Fibroblast of the aortic adventitia (primary cell): ENCODE data around the gene DOCK4. TPM values are rescaled to one million over a fixed set of nuclear protein-coding genes. Genes with fewer than 3 reads are reported as not detected.

ENCODE experiments used
- DNase-seq: peaks from one replicate; pipeline ENCODE4 v3.0.0-alpha.2; 2010; ENCODE audit warnings: low read depth
- H3K4me3 ChIP-seq: 2 replicates; pipeline ENCODE4 v1.5.1; 2011; ENCODE audit warnings: low read depth, mild to moderate bottlenecking, control low read depth, low read length, moderate library complexity
- CTCF ChIP-seq: IDR thresholded peaks from 2 replicates; pipeline ENCODE4 v1.5.1; 2011; ENCODE audit warnings: mild to moderate bottlenecking, low read length, control low read depth, inconsistent platforms; ENCODE audit not compliant: insufficient read depth
- total RNA-seq: library from RNA; depleted of rRNA; stranded (reverse); fragments of >200 nt; gene quantifications from 2 replicates; pipeline ENCODE4 v1.2.3, GENCODE V29; 2012; ENCODE audit warnings: low replicate concordance

DOCK4 gene
- total RNA-seq, 1 donor, result 25.9 TPM

GRCh38 chr7:112121318-112121717, 84.9 kb downstream of the DOCK4 start:
- no peak for DNase-seq
- no peak for TF ChIP-seq CTCF

GRCh38 chr7:112120696-112121217, 85.4 kb downstream of the DOCK4 start:
- TF ChIP-seq CTCF, result no peak

More at GRCh38 chr7:112121318-112121717, 84.9 kb downstream of the DOCK4 start:
- no peak overlapping the region for H3K4me3 ChIP-seq

DNA sequence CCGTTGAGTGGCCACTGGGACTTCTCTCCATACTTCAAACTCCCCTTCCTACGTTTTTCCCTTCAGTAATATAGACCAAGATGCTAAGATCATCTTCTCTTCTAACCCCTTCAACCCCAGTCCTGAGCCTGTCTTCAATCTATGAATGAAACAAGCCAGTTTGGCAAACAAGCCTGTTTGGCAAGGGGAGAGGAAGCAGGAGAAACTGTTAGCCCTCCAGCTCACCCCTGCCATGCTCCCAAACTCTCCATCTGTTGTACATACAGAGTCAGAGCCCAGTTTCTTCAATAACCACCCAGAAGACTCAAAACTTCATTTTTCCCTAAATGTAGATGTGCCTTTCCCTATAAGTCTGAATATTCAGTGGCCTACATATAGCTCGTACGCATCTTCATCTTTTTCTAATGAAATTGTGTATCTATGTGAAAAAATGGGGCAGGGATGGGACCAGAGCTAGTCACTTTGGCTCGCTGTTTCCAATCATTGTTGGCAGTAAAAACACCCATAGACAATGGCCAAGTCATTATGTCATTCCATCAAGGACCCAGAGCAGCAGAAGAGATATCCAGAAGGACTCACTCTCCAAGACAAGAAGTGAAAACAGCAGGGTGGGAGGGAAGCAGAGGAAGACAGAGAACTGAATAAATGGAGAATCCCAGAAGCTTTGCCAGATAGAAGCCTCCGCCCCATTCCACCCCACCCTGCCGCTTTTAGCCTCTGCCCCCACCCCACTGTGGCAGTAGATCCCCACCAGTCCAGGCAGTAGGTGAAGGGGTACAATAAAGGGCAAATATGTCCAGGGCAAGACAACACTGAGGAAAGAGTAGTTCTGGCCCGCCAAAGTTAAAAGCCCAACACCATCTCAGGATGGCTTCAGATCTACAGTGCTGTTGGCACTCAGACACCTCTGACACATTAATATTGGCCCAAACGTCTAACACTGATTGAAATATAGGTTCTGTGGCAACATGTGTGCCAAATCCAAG, 87.3 kb downstream of the DOCK4 start:
- no peak for DNase-seq
- TF ChIP-seq CTCF, result no peak
- H3K4me3 ChIP-seq, result no peak overlapping the region

More at GRCh38 chr7:112120696-112121217, 85.4 kb downstream of the DOCK4 start:
- no peak for DNase-seq
- no peak overlapping the region for H3K4me3 ChIP-seq

- TF ChIP-seq CTCF, result no peak
- no peak for DNase-seq
- H3K4me3 ChIP-seq, result no peak overlapping the region
Observed at GRCh38 chr7:112116894-112117293, 89.3 kb downstream of the DOCK4 start.

DNA sequence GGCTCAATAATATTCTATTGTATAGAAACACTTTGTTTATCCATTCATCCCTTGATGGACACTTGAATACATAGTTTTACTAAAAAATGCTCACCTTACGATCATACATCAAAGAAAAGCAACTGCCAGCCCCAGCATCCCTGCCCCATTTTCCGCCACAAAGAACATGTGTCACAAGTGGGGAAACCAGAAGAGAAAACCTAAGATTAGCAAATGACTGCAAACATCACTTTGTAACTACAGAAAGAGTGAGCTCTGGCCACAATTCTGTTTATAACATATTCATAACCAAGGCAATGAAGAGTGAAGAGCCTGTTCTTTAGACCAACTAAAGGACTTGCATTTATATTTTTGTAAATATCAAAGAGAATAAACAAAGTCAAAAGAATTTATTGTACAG, 89.8 kb downstream of the DOCK4 start:
- no peak for TF ChIP-seq CTCF
- H3K4me3 ChIP-seq, result no peak overlapping the region
- DNase-seq, result no peak

DNA sequence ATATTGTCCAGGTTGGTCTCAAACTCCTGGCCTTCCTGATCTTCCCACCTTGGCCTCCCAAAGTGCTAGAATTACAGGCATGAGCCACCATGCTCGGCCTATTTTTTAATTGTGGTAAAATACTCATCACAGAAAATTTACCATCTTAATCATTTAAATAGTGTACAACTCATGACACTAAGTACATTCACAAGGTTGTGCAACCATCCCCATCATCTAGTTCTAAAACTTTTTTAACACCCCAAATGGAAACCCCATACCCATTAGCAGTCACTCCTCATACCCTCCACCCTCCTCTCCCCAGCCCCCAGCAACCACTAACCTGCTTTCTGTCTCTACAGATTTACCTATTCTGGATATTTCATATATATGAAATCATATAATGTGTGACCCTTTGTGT, 90.3 kb downstream of the DOCK4 start:
- no peak for TF ChIP-seq CTCF
- H3K4me3 ChIP-seq, result no peak overlapping the region
- no peak for DNase-seq
